CD4-positive, alpha-beta memory T cell (primary cell): Measurements from ENCODE around the gene ILF3. TPM values are rescaled to one million over a fixed set of nuclear protein-coding genes. Genes with fewer than 3 reads are reported as not detected.

Experiments
- CTCF ChIA-PET: fragments of 350-600 bp; sonication (Branson Sonifier 250); formaldehyde crosslinking; loops from one replicate; lab custom pipeline; 2021; ENCODE audit warnings: inconsistent platforms; ENCODE audit not compliant: partially characterized antibody; lab: Charles Lee
- POLR2A ChIA-PET: fragments of 350-600 bp; sonication (Branson Sonifier 250); formaldehyde crosslinking; loops from one replicate; lab custom pipeline; 2021; ENCODE audit not compliant: partially characterized antibody; lab: Charles Lee
- DNase-seq, 5 donors: peaks; one replicate each; pipeline versions ENCODE4 v3.0.0 to v3.0.0-alpha.2; 2020 to 2022; ENCODE audit warnings: mixed read lengths in 1 of 5
- H3K27ac ChIP-seq: one replicate; pipeline ENCODE4 v1.7.0; 2013; ENCODE audit warnings: low read depth, low read length
- H3K27me3 ChIP-seq: 2 replicates; pipeline ENCODE4 v1.7.0; 2013; ENCODE audit warnings: mild to moderate bottlenecking, low read length, moderate library complexity; ENCODE audit not compliant: insufficient read depth
- H3K36me3 ChIP-seq: 2 replicates; pipeline ENCODE4 v1.7.0; 2013; ENCODE audit warnings: mild to moderate bottlenecking, low read length, moderate library complexity; ENCODE audit not compliant: insufficient read depth
- H3K4me1 ChIP-seq: 2 replicates; pipeline ENCODE4 v1.7.0; 2013; ENCODE audit warnings: mild to moderate bottlenecking, low read length, moderate library complexity; ENCODE audit not compliant: insufficient read depth
- H3K4me3 ChIP-seq, 2 donors: one replicate each; pipeline ENCODE4 v1.7.0; 2013; ENCODE audit warnings: low read length in 2 of 2, mild to moderate bottlenecking in 1 of 2
- H3K9me3 ChIP-seq, 2 donors: one replicate each; pipeline ENCODE4 v1.7.0; 2013; ENCODE audit warnings: low read length in 2 of 2, control low read depth in 1 of 2; ENCODE audit not compliant: control insufficient read depth in 1 of 2
- H3K27ac Mint-ChIP-seq, 7 donors: one replicate each; pipeline ENCODE4 v1.8.0; 2020 to 2021; ENCODE audit warnings: mixed read lengths in 7 of 7, mild to moderate bottlenecking in 6 of 7, inconsistent platforms in 3 of 7, moderate library complexity in 3 of 7
- H3K27me3 Mint-ChIP-seq, 2 donors: one replicate each; pipeline ENCODE4 v1.8.0; 2020 to 2021; ENCODE audit warnings: mixed read lengths in 2 of 2
- H3K36me3 Mint-ChIP-seq, 2 donors: one replicate each; pipeline ENCODE4 v1.8.0; 2020 to 2021; ENCODE audit warnings: mixed read lengths in 2 of 2, inconsistent platforms in 1 of 2, mild to moderate bottlenecking in 1 of 2
- H3K4me1 Mint-ChIP-seq, 4 donors: one replicate each; pipeline ENCODE4 v1.8.0; 2020 to 2021; ENCODE audit warnings: mixed read lengths in 4 of 4, mild to moderate bottlenecking in 1 of 4
- H3K4me3 Mint-ChIP-seq, 8 donors: one replicate each; pipeline ENCODE4 v1.8.0; 2020 to 2021; ENCODE audit warnings: mixed read lengths in 8 of 8, mild to moderate bottlenecking in 7 of 8, moderate library complexity in 6 of 8, inconsistent platforms in 3 of 8
- H3K9me3 Mint-ChIP-seq, 8 donors: one replicate each; pipeline ENCODE4 v1.8.0; 2020 to 2021; ENCODE audit warnings: mixed read lengths in 8 of 8, mild to moderate bottlenecking in 5 of 8, inconsistent platforms in 3 of 8, moderate library complexity in 1 of 8
- intact Hi-C: fragments of 100-400 bp; cut with micrococcal nuclease; formaldehyde crosslinking; loops from one replicate; pipeline ENCODE4 v1.15.1; 2023
- polyA plus RNA-seq, 2 donors: library from polyadenylated mRNA; unstranded; fragments of 300-500 nt; fragmentation: Illumina TruSeq; gene quantifications; one replicate each; pipeline ENCODE4 v1.2.3, GENCODE V29; 2021
- total RNA-seq, 2 experiments: library from RNA; stranded (reverse); gene quantifications; one replicate each; pipeline ENCODE4 v1.2.3, GENCODE V29; 2021

Gene ILF3
- total and polyA plus RNA-seq, 4 experiments from 2014 or later: 36.2 to 302 (median 197) TPM

DNA sequence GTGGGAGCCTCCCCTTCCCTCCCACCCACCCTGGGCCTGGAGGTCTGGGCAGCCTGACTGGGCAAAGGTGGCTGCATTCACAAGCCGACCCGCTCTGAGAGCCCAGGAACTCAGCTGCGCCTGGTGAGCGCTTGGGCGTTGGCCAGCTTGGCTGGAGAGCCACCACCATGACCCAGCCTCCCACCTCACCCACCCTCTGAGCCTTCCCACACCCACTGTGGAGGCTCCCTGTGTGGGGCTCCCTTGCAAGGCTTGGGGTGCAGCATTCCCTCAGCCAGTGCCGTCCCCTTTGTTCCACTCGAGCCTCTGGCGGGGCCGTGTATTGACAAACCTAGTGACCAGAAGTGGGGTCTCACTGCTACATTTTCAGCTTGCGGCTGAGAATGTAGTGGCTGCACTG is 32.0 kb downstream of the ILF3 start:
- H3K27ac Mint-ChIP-seq: peak overlapping the region in 1 of 7 donors; percentile 36
- ChIA-PET CTCF (interaction anchor here (1.3 kb wide), 1 partner anchor 105 kb away, joined by 3 read pairs; no protein-coding TSS in a partner anchor), POLR2A (no interaction called here)
- H3K4me1 Mint-ChIP-seq: no peaks in the 10 kb centered on the region
- Histone ChIP-seq H3K27ac (no peak overlapping the region), H3K36me3 (peaks cover 85% of the 10 kb centered on the region), H3K27me3 (no peaks in the 10 kb centered on the region), H3K4me3 (no peak overlapping the region), H3K9me3 (no peaks in the 10 kb centered on the region), H3K4me1 (no peaks in the 10 kb centered on the region)
- H3K4me3 Mint-ChIP-seq: no peak overlapping the region
- no peaks in the 10 kb centered on the region for H3K27me3 Mint-ChIP-seq
- peaks cover 37 to 74% of the 10 kb centered on the region in 2 donors for H3K36me3 Mint-ChIP-seq
- intact Hi-C loops: no loop called here
- DNase-seq: no peak
- H3K9me3 Mint-ChIP-seq: peaks cover 0 to 2% (median 0%) of the 10 kb centered on the region in 8 donors

DNA sequence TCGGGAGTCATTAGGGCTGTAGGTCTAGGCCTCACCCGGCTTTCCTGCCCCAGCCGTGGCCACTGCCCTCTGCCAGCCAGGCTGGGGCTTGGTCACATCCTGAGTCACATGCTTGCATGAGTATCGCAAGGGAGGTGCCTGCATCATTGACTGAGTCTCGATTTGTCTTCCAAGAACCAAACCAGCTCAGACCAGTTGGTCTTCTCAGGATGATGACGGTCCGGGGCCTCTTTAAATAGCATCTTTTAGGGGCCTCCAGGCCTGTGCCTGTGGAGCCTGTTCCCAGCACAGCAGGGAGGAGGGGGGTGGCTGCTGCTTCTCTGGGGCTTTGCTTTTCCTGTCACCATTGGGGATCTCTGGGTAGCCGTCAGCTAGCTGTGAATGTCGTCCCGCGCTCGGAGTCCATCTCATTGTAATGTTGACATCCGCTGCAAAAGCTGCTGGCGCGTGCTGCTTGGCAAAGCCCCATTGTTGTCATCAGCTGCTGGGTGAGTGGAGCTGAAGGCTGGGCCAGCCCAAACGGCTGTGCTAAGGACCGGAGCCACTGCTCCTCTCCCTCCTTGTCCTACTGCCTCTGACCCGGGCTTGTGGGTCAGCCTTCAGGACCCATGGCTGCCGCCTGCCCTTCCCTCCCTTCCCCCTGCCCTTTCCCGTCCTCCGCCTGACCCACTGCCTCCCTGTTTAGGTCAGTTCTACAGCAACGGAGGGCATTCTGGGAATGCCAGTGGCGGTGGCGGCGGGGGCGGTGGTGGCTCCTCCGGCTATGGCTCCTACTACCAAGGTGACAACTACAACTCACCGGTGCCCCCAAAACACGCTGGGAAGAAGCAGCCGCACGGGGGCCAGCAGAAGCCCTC is 32.7 kb downstream of the ILF3 start:
- no peaks in the 10 kb centered on the region for H3K27me3 Mint-ChIP-seq
- no peak overlapping the region for H3K27ac ChIP-seq
- POLR2A ChIA-PET: interaction anchor here (1.0 to 1.8 kb wide), 2 partner anchors 9 to 25 kb away, joined by 3 read pairs; no protein-coding TSS in a partner anchor
- no peak overlapping the region for H3K4me3 Mint-ChIP-seq
- intact Hi-C loops: no loop called here
- CTCF ChIA-PET: interaction anchor here (1.1 kb wide), 1 partner anchor 13 kb away, joined by 3 read pairs; no protein-coding TSS in a partner anchor
- H3K4me3 ChIP-seq: no peak overlapping the region
- no peaks in the 10 kb centered on the region for H3K4me1 ChIP-seq
- peaks cover 0 to 5% (median 3%) of the 10 kb centered on the region in 4 donors for H3K4me1 Mint-ChIP-seq
- DNase-seq: no peak
- H3K27me3 ChIP-seq: no peaks in the 10 kb centered on the region
- no peaks in the 10 kb centered on the region for H3K9me3 ChIP-seq
- peaks cover 0 to 4% (median 0%) of the 10 kb centered on the region in 8 donors for H3K9me3 Mint-ChIP-seq
- peaks cover 34 to 74% of the 10 kb centered on the region in 2 donors for H3K36me3 Mint-ChIP-seq
- H3K27ac Mint-ChIP-seq: peak overlapping the region in 1 of 7 donors; percentile 42
- H3K36me3 ChIP-seq: peaks cover 84% of the 10 kb centered on the region

DNA sequence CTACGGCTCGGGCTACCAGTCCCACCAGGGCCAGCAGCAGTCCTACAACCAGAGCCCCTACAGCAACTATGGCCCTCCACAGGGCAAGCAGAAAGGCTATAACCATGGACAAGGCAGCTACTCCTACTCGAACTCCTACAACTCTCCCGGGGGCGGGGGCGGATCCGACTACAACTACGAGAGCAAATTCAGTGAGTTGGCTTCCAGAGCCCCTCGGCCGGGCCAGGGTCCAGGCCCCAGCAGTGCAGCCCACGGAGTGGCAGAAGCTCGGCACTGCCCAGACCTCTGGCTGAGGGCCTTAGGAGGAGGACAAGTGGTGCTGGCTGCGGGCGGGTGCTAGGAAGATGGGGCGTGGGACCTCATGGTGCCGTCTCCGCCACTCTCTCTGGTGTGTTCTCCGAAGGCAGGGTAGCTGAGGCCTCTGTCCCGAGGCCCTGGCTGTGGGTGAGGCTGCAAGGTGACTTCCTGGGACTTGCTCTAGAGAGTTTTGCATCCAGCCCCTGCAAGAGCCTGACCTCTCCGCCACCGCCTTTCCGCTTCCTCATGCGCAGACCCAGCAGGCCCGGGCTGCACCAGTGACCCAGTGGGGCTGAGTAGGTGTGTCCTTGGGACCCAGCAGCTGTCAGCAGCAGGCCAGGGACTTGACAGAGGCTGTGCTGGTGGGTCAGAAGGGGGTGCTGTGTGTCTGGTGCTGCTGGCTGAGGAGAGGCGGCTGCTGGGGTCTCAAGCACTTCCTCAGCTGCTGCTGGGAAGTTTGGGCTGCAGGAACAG is 33.6 kb downstream of the ILF3 start:
- Histone ChIP-seq H3K27me3 (no peaks in the 10 kb centered on the region), H3K27ac (no peak overlapping the region), H3K36me3 (peaks cover 76% of the 10 kb centered on the region), H3K9me3 (no peaks in the 10 kb centered on the region), H3K4me3 (no peak overlapping the region), H3K4me1 (no peaks in the 10 kb centered on the region)
- intact Hi-C loops: no loop called here
- ChIA-PET CTCF (interaction anchor here (0.6 to 1.4 kb wide), 4 partner anchors 12 to 106 kb away, joined by 3 to 6 read pairs (median 4); no protein-coding TSS in a partner anchor), POLR2A (interaction anchor here (1.0 to 1.8 kb wide), 3 partner anchors 8 to 34 kb away, joined by 3 read pairs; no protein-coding TSS in a partner anchor)
- Mint-ChIP-seq H3K4me1 (peaks cover 0 to 8% (median 3%) of the 10 kb centered on the region in 4 donors), H3K27me3 (no peaks in the 10 kb centered on the region), H3K36me3 (peaks cover 34 to 70% of the 10 kb centered on the region in 2 donors), H3K4me3 (no peak overlapping the region), H3K9me3 (peaks cover 0 to 4% (median 0%) of the 10 kb centered on the region in 8 donors), H3K27ac (peak overlapping the region in 1 of 7 donors; percentile 57)
- DNase-seq: no peak

DNA sequence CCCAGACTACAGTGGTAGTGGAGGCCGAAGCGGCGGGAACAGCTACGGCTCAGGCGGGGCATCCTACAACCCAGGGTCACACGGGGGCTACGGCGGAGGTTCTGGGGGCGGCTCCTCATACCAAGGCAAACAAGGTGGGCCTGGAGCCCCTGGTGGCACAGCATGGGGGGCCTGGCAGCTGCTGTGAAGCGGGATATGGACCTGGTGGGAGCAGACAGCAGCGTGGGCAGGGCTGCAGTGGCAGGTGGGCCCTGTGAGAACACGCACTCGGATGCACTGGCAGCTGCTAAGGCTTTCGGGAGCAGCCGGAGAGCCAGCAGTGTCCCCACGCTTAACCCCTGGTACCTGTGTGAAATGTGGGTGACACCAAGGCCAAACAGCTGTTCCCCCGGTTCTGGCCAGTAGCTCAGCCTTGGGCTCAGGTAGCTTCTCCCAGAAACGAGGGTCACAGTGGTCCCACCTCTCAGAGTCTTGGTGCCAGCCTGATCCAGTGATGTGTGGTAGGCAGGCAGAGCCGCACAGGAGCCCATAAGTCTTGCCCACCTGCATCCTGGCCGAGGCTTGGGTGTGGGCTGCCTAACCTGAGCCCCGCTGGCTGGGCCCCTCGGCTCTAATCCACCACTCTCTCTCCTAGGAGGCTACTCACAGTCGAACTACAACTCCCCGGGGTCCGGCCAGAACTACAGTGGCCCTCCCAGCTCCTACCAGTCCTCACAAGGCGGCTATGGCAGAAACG is 34.6 kb downstream of the ILF3 start:
- ChIA-PET CTCF (interaction anchor here (1.3 to 1.4 kb wide), 2 partner anchors 11 to 107 kb away, joined by 4 to 6 read pairs; no protein-coding TSS in a partner anchor), POLR2A (interaction anchor here (1.5 to 1.8 kb wide), 2 partner anchors 27 to 35 kb away, joined by 3 read pairs; no protein-coding TSS in a partner anchor)
- Mint-ChIP-seq H3K27me3 (no peaks in the 10 kb centered on the region), H3K36me3 (peaks cover 30 to 65% of the 10 kb centered on the region in 2 donors), H3K4me1 (peaks cover 0 to 8% (median 4%) of the 10 kb centered on the region in 4 donors), H3K4me3 (no peak overlapping the region), H3K9me3 (peaks cover 0 to 4% (median 0%) of the 10 kb centered on the region in 8 donors), H3K27ac (peak overlapping the region in 1 of 7 donors; percentile 28)
- H3K4me1 ChIP-seq: no peaks in the 10 kb centered on the region
- H3K9me3 ChIP-seq: no peaks in the 10 kb centered on the region
- no peak overlapping the region for H3K27ac ChIP-seq
- intact Hi-C loops: no loop called here
- DNase-seq: no peak
- peaks cover 66% of the 10 kb centered on the region for H3K36me3 ChIP-seq
- no peaks in the 10 kb centered on the region for H3K27me3 ChIP-seq
- no peak overlapping the region for H3K4me3 ChIP-seq

DNA sequence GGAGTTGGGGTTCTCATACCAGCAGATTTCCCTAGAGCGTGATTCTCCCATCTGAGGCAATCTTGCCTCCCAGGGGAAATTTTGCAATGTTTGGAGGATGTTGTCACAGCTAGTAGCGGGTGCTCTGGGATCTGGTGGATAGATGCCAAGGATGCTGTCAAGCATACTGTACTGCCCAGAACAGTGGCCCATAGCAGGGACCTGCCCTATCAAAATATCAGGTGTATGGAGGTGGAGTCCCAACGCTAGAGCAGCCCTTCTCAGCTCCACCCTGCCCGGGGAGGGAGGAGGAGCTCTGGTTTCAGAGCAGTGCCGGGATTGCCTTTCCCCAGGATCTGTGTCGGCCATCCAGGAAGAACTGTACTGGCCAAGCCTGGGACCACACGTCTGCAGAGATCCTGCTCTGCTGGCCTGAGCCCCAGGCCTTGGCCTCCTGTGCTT is 36.2 kb downstream of the ILF3 start:
- intact Hi-C loops: no loop called here
- Mint-ChIP-seq H3K9me3 (peaks cover 0 to 4% (median 0%) of the 10 kb centered on the region in 8 donors), H3K27ac (peak overlapping the region in 3 of 7 donors; percentile 28 to 61 (median 58)), H3K4me1 (peaks cover 2 to 12% (median 6%) of the 10 kb centered on the region in 4 donors), H3K36me3 (peaks cover 22 to 53% of the 10 kb centered on the region in 2 donors), H3K27me3 (no peaks in the 10 kb centered on the region), H3K4me3 (no peak overlapping the region)
- no peak overlapping the region for H3K27ac ChIP-seq
- DNase-seq: no peak
- CTCF ChIA-PET: interaction anchor here (1.1 kb wide), 1 partner anchor 109 kb away, joined by 3 read pairs; no protein-coding TSS in a partner anchor
- H3K4me3 ChIP-seq: no peak overlapping the region
- H3K27me3 ChIP-seq: no peaks in the 10 kb centered on the region
- H3K9me3 ChIP-seq: no peaks in the 10 kb centered on the region
- H3K4me1 ChIP-seq: peaks cover 3% of the 10 kb centered on the region
- POLR2A ChIA-PET: no interaction called here
- peaks cover 49% of the 10 kb centered on the region for H3K36me3 ChIP-seq

DNA sequence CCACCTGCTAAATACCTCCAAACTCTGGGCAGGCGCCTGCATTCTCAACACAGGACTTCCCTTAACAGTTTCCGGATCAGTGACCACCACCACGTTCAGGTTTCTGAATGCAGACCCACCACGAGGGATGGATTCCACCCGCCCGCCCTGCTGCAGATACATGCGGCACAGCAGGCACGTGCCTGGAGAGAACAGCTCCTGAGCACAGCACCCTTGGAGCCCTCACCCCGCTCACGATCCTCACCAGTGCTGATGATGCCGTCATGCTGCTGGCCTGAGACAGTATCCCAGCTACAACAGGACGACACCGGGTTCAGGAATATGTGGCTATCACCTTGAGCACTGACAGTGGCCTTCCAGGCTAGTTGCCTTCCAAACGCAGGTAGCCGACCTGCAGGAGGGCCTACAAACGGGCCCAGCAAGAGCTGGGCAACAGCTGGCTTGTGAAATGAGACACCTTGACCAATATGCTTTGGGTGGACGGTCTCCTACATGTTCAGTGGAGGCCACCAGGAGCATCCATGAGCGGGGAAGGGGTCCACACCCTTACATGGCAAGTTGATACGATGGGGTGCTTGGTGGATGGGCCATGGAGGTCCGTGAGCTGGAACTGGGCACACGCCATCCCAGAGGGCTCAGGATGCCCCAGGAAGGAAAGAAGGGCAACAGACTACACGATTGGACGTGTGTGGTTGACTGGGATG is 37.2 kb downstream of the ILF3 start:
- Mint-ChIP-seq H3K9me3 (peaks cover 0 to 4% (median 0%) of the 10 kb centered on the region in 8 donors), H3K36me3 (peaks cover 18 to 53% of the 10 kb centered on the region in 2 donors), H3K27me3 (peaks cover 3 to 4% of the 10 kb centered on the region in 2 donors), H3K27ac (peak overlapping the region in 1 of 7 donors; percentile 28), H3K4me3 (no peak overlapping the region), H3K4me1 (peaks cover 10 to 21% (median 15%) of the 10 kb centered on the region in 4 donors)
- H3K4me1 ChIP-seq: peaks cover 12% of the 10 kb centered on the region
- no peaks in the 10 kb centered on the region for H3K9me3 ChIP-seq
- no peak overlapping the region for H3K27ac ChIP-seq
- ChIA-PET POLR2A (no interaction called here), CTCF (interaction anchor here (0.8 to 2.0 kb wide), 2 partner anchors 47 to 110 kb away, joined by 4 to 8 read pairs; no protein-coding TSS in a partner anchor)
- intact Hi-C loops: no loop called here
- no peak overlapping the region for H3K4me3 ChIP-seq
- peaks cover 48% of the 10 kb centered on the region for H3K36me3 ChIP-seq
- H3K27me3 ChIP-seq: no peaks in the 10 kb centered on the region
- DNase-seq: no peak
